NOMO-1 treated with dmso at 0.1 percent for 144 hours (cell line): ENCODE results near the gene LYPD6B.

Source experiments
- DNase-seq: peaks from one replicate; lab custom pipeline; 2025; ENCODE audit not compliant: unreplicated experiment; lab: John Stamatoyannopoulos, UW

The LYPD6B gene

GRCh38 chr2:149009576-149010461 is 28.7 kb upstream of the LYPD6B start:
- DNase-seq = no peak

GRCh38 chr2:149012545-149012944 is 26.0 kb upstream of the LYPD6B start:
- DNase-seq = no peak

GRCh38 chr2:149015501-149015900 is 23.0 kb upstream of the LYPD6B start:
- no peak for DNase-seq

GRCh38 chr2:149015926-149016563 is 22.5 kb upstream of the LYPD6B start:
- DNase-seq = no peak

- DNase-seq = peak; percentile 52
Observed at GRCh38 chr2:149017116-149017985, 21.1 kb upstream of the LYPD6B start.

- no peak for DNase-seq
Observed at GRCh38 chr2:149018981-149019380, 19.5 kb upstream of the LYPD6B start.

GRCh38 chr2:149019768-149020167 is 18.7 kb upstream of the LYPD6B start:
- peak; percentile 80 for DNase-seq

GRCh38 chr2:149020432-149020851 is 18.1 kb upstream of the LYPD6B start:
- peak; percentile 30 for DNase-seq

- DNase-seq = peak; percentile 52
Observed at GRCh38 chr2:149021271-149021719, 17.2 kb upstream of the LYPD6B start.

GRCh38 chr2:149021761-149022160 is 16.7 kb upstream of the LYPD6B start:
- DNase-seq = peak; percentile 49

- DNase-seq = no peak
Observed at GRCh38 chr2:149023091-149023490, 15.4 kb upstream of the LYPD6B start.

GRCh38 chr2:149027590-149028250 is 10.8 kb upstream of the LYPD6B start:
- DNase-seq = no peak

GRCh38 chr2:149028377-149028776 is 10.1 kb upstream of the LYPD6B start:
- no peak for DNase-seq

- DNase-seq = no peak
Observed at GRCh38 chr2:149028891-149029290, 9.6 kb upstream of the LYPD6B start.

GRCh38 chr2:149029307-149029965 is 9.1 kb upstream of the LYPD6B start:
- DNase-seq = no peak

GRCh38 chr2:149031396-149031795 is 7.1 kb upstream of the LYPD6B start:
- DNase-seq = no peak

GRCh38 chr2:149033716-149034115 is 4.8 kb upstream of the LYPD6B start:
- no peak for DNase-seq

- no peak for DNase-seq
Observed at GRCh38 chr2:149034406-149034805, 4.1 kb upstream of the LYPD6B start.

- DNase-seq = no peak
Observed at GRCh38 chr2:149036507-149037293, 1.8 kb upstream of the LYPD6B start.
